Neural crest cell (in vitro differentiated cells): ENCODE measurements around the gene FCHSD2. TPM values are rescaled to one million over a fixed set of nuclear protein-coding genes. Genes with fewer than 3 reads are reported as not detected.

ENCODE experiments used
- DNase-seq: peaks from one replicate; pipeline ENCODE4 v3.0.0; 2021; ENCODE audit warnings: low read depth, mixed read lengths, low spot score
- H3K27ac Mint-ChIP-seq: one replicate; pipeline ENCODE4 v1.8.0; 2021; ENCODE audit warnings: mild to moderate bottlenecking, mixed read lengths; ENCODE audit not compliant: unreplicated experiment
- H3K27me3 Mint-ChIP-seq: 2 replicates; pipeline ENCODE4 v1.8.0; 2021; ENCODE audit warnings: low read depth, mild to moderate bottlenecking, mixed read lengths
- H3K36me3 Mint-ChIP-seq: 2 replicates; pipeline ENCODE4 v1.8.0; 2021; ENCODE audit warnings: low read depth, mild to moderate bottlenecking, mixed read lengths
- H3K4me1 Mint-ChIP-seq: 2 replicates; pipeline ENCODE4 v1.8.0; 2021; ENCODE audit warnings: mixed read lengths
- H3K4me3 Mint-ChIP-seq: one replicate; pipeline ENCODE4 v1.8.0; 2021; ENCODE audit warnings: mild to moderate bottlenecking, mixed read lengths
- H3K9me3 Mint-ChIP-seq: 2 replicates; pipeline ENCODE4 v1.8.0; 2021; ENCODE audit warnings: mixed read lengths
- total RNA-seq: library from RNA; stranded (reverse); gene quantifications from 2 replicates; pipeline ENCODE4 v1.2.1, GENCODE V29; 2021
- TF ChIP-seq, protein P1 (sequence below): fragments of 200-600 bp; sonication (generic); conservative IDR thresholded peaks from 2 replicates; pipeline ENCODE4 v1.5.0; 2021; ENCODE audit warnings: antibody characterized with exemption, mild to moderate bottlenecking

FCHSD2 gene
- total RNA-seq, 1 donor from 2014 or later, result 34.4 TPM

GRCh38 chr11:73184953-73185671 is 43.0 kb upstream of the FCHSD2 start:
- H3K4me3 Mint-ChIP-seq, result no peak overlapping the region
- TF ChIP-seq, protein P1, sequence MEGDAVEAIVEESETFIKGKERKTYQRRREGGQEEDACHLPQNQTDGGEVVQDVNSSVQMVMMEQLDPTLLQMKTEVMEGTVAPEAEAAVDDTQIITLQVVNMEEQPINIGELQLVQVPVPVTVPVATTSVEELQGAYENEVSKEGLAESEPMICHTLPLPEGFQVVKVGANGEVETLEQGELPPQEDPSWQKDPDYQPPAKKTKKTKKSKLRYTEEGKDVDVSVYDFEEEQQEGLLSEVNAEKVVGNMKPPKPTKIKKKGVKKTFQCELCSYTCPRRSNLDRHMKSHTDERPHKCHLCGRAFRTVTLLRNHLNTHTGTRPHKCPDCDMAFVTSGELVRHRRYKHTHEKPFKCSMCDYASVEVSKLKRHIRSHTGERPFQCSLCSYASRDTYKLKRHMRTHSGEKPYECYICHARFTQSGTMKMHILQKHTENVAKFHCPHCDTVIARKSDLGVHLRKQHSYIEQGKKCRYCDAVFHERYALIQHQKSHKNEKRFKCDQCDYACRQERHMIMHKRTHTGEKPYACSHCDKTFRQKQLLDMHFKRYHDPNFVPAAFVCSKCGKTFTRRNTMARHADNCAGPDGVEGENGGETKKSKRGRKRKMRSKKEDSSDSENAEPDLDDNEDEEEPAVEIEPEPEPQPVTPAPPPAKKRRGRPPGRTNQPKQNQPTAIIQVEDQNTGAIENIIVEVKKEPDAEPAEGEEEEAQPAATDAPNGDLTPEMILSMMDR, result peak; percentile 75
- no peaks in the 10 kb centered on the region for H3K36me3 Mint-ChIP-seq
- peaks cover 20% of the 10 kb centered on the region for H3K27me3 Mint-ChIP-seq
- DNase-seq, result peak; percentile 58
- H3K4me1 Mint-ChIP-seq, result peaks cover 5% of the 10 kb centered on the region
- peaks cover 3% of the 10 kb centered on the region for H3K9me3 Mint-ChIP-seq
- H3K27ac Mint-ChIP-seq, result no peak overlapping the region

DNA sequence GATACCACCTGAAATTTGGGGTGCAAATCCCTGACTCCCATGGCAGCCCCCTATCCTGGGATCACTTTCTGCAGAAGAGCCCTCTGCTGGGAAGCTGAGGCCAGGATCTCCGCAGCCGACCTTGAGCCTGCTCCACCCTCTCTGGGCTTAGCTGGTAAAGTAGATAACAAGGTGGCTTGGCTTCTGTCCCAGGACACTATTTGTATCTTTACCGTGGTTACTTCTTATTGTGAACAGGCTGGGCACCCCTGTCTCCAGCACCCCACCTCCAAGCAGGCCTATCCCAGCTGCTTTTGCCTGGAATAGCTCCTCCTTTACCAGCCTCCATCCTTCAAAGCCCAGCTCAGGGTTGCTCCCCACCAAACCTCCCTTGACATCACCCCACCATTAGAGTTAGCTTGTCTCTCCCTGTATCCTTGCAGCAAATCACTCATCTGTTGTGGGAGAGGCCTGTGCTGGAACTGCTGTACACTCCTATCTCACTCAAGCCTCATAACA is 40.8 kb upstream of the FCHSD2 start:
- DNase-seq, result no peak
- Mint-ChIP-seq H3K27me3 (peaks cover 24% of the 10 kb centered on the region), H3K4me3 (no peak overlapping the region), H3K27ac (no peak overlapping the region), H3K36me3 (no peaks in the 10 kb centered on the region), H3K9me3 (peaks cover 3% of the 10 kb centered on the region), H3K4me1 (peaks cover 5% of the 10 kb centered on the region)
- TF ChIP-seq, protein P1, result no peak

- Mint-ChIP-seq H3K27ac (no peak overlapping the region), H3K4me1 (no peaks in the 10 kb centered on the region), H3K27me3 (peaks cover 21% of the 10 kb centered on the region), H3K4me3 (no peak overlapping the region), H3K36me3 (no peaks in the 10 kb centered on the region), H3K9me3 (peaks cover 3% of the 10 kb centered on the region)
- TF ChIP-seq, protein P1, result no peak
- no peak for DNase-seq
Observed at GRCh38 chr11:73178681-73179080, 36.6 kb upstream of the FCHSD2 start.

DNA sequence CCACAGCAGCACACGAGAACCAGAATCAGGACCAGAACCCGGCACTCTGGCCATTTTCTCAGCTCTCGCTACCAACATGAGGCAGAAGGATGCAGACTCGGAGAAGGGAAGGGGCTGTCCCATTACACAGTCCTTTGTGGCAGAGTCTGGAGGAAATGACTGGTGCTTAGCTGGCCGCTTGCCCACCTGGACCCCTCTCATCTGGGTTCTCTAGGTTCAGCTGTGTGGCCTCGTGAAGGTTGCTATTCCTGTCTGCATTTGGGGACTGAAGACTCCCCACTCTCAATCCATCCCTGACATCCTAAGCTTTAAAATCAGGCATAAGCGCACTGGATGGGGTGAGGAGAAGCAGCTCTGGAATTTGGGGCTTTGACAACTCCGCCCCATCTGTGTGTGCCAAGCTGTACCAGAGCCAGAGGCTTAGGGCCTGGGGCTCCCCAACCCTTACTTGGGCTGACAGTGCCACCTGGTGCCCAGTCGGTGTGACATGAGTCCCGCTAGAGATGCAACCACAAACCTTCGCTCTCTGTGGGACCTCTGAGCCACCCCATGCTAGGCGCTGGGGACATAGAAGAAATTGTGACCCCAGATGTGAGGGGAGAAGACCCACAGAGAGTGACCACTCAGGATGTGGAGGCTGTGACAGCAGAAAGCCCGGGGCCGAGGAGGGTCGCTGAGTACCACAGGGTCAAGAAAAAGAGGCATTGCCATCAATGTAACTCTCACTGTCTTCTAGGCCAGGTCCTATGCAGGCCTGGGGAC is 35.8 kb upstream of the FCHSD2 start:
- Mint-ChIP-seq H3K27ac (peak overlapping the region; percentile 64), H3K4me1 (peaks cover 2% of the 10 kb centered on the region), H3K4me3 (no peak overlapping the region), H3K36me3 (no peaks in the 10 kb centered on the region), H3K9me3 (peaks cover 3% of the 10 kb centered on the region), H3K27me3 (peaks cover 16% of the 10 kb centered on the region)
- peak; percentile 61 for DNase-seq
- TF ChIP-seq, protein P1, result peak; percentile 71

DNA sequence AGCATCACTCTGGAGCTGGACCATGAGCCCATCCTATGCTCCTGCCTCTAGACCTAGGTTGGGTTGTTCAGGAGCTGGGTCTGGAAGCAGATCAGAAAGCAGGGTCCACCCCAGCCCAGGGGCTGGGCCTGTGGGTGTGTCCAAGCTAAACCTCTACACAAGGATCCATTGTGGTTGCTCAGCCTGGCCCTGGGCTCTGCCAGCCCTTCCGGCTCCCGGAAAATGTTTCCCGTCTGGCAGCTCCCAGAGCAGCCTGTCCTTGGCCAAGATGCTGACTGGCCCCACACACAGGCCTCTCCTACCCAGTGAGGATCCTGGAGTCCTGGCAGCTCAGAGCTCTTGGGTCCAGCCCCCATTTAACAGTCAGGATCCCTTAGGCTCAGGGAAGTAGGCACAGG is 35.3 kb upstream of the FCHSD2 start:
- DNase-seq, result no peak
- Mint-ChIP-seq H3K4me3 (no peak overlapping the region), H3K36me3 (no peaks in the 10 kb centered on the region), H3K27ac (no peak overlapping the region), H3K4me1 (peaks cover 4% of the 10 kb centered on the region), H3K27me3 (peaks cover 13% of the 10 kb centered on the region), H3K9me3 (peaks cover 3% of the 10 kb centered on the region)
- TF ChIP-seq, protein P1, result no peak
